ENCODE data around the gene TUBGCP3.
"Not testable (repeated sequence)": the region's sequence is repeated elsewhere in the genome, so short reads cannot be mapped to it uniquely, and the experiment has no call there.

The TUBGCP3 gene

GRCh38 chr13:112526146-112526853, 61.7 kb downstream of the TUBGCP3 start:
- DNase-seq (ENCODE audit: low read depth), result no peak

GRCh38 chr13:112525356-112525945, 62.5 kb downstream of the TUBGCP3 start:
- DNase-seq (ENCODE audit: low read depth), result no peak

GRCh38 chr13:112522578-112522977, 65.4 kb downstream of the TUBGCP3 start:
- no peak for DNase-seq (ENCODE audit: low read depth)

- no peak for DNase-seq (ENCODE audit: low read depth)
These were observed 66.8 kb downstream of the TUBGCP3 start for GRCh38 chr13:112521073-112521685.

- no peak for DNase-seq (ENCODE audit: low read depth)
These were observed 68.4 kb downstream of the TUBGCP3 start for GRCh38 chr13:112519517-112520060.

- DNase-seq (ENCODE audit: low read depth), result no peak
These were observed 71.7 kb downstream of the TUBGCP3 start for GRCh38 chr13:112516218-112516617.

GRCh38 chr13:112513761-112514160, 74.2 kb downstream of the TUBGCP3 start:
- DNase-seq (ENCODE audit: low read depth), result no peak

- peak; percentile 10 for DNase-seq (ENCODE audit: low read depth)
These were observed 76.8 kb downstream of the TUBGCP3 start for GRCh38 chr13:112510987-112511685.

- no peak for DNase-seq (ENCODE audit: low read depth)
These were observed 77.8 kb downstream of the TUBGCP3 start for GRCh38 chr13:112510002-112510780.

GRCh38 chr13:112509190-112509589, 78.8 kb downstream of the TUBGCP3 start:
- DNase-seq (ENCODE audit: low read depth), result no peak

- no peak for DNase-seq (ENCODE audit: low read depth)
These were observed 81.9 kb downstream of the TUBGCP3 start for GRCh38 chr13:112506046-112506445.

- DNase-seq (ENCODE audit: low read depth), result no peak
These were observed 91.8 kb downstream of the TUBGCP3 start for GRCh38 chr13:112496166-112496565.

- no peak for DNase-seq (ENCODE audit: low read depth)
These were observed 92.5 kb downstream of the TUBGCP3 start for GRCh38 chr13:112495465-112495864.

- no peak for DNase-seq (ENCODE audit: low read depth)
These were observed 98.8 kb downstream of the TUBGCP3 start for GRCh38 chr13:112489199-112489598.

GRCh38 chr13:112488343-112489050, 99.5 kb downstream of the TUBGCP3 start:
- not testable (repeated sequence) for DNase-seq (ENCODE audit: low read depth)

- DNase-seq (ENCODE audit: low read depth), result no peak
These were observed 100.8 kb downstream of the TUBGCP3 start for GRCh38 chr13:112487127-112487517.

- DNase-seq (ENCODE audit: low read depth), result no peak
These were observed 101.4 kb downstream of the TUBGCP3 start for GRCh38 chr13:112486386-112487126.

- DNase-seq (ENCODE audit: low read depth), result not testable (repeated sequence)
These were observed 102.1 kb downstream of the TUBGCP3 start for GRCh38 chr13:112485814-112486213.

- DNase-seq (ENCODE audit: low read depth), result no peak
These were observed 104.7 kb downstream of the TUBGCP3 start for GRCh38 chr13:112483299-112483698.

GRCh38 chr13:112481458-112481857, 106.5 kb downstream of the TUBGCP3 start:
- no peak for DNase-seq (ENCODE audit: low read depth)
